ENCODE data around the gene ZC3H7A. TPM values are rescaled to one million over a fixed set of nuclear protein-coding genes. Genes with fewer than 3 reads are reported as not detected.

The ZC3H7A gene
- total RNA-seq, 1 experiment from 2014 or later, result 19.7 TPM

DNA sequence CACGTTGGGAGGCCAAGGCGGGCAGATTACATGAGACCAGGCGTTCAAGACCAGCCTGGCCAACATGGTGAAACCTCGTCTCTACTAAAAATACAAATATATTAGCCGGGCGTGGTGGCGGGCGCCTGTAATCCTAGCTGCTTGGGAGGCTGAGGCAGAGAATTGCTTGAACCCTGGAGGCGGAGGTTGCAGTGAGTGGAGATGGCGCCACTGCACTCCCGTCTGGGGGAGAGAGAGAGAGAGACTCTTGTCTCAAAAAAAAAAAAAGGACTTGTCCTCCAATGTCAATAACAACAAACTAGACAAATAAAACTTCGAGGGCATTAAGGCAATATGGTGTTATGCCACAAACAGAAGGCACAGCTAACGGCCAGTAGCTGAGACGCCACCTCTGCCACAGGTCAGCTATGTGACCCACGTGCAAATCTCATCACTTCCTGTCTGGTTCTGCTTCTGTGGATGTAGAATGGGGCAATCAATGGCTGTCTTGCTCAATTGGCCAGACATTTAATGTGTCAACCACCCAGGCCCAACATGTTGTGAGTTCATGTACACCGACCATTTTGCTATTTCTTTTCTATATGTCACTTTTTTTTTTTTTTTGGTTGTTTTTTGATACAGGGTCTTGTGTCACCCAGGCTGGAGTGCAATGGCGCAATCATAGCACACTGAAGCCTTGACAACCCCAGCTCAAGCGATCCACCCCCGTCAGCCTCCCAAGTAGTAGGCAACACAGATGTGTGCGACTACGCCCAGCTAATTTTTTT, 53.6 kb downstream of the ZC3H7A start:
- Histone ChIP-seq H3K36me3 (replicated peaks; ENCODE audit: control insufficient read depth, insufficient read depth, low read length) (no peaks in the 10 kb centered on the region), H3K4me3 (ENCODE audit: insufficient read depth, low read depth, low read length) (peak overlapping the region; percentile 70), H3K27me3 (ENCODE audit: control insufficient read depth, insufficient read depth, low read length) (no peaks in the 10 kb centered on the region)
- DNase-seq, result no peak

DNA sequence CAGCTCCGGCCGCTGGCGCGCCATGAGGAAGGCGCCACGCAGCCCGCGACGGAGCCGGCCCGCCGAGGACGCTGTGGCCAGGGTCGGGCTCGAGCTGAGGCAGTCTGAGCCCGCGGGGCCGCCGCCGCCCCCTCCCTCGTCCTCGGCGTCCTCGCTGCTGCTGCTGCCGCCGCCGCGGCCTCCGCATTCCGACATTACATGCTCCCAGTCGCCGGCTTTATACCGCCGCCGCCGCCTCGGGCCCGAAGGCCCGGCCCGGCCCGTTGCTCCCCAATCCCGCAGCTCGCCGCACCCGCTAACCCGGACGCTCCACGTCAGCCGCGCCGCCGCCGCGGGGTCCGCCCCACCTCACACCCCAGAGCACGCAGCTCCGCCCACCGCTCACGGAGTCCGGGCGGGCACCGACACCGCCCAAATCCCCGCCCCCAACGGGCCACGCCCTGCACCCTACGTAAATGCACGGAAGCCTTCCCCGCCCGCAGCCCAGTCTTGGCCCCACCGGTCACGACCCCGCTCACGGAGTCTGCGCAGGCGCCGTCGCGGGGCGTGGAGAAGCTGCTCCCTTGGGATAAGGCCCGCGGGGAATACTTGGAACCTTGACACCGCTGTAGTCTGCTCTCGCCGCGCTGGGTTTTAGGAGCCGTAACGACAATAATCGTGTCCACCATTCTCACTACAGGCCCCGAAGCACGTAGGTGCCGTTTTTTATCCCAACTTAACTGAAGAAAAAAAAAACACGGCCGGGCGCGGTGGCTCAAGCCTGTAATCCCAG, 54.3 kb downstream of the ZC3H7A start, which contains the start of gene TXNDC11:
TSS of gene TXNDC11 (minus strand) at position 322 of the 772 bp plus-strand sequence. CDS start at position 195, 127 bp downstream.
- peak within 1 kb of the TSS; percentile 82 for H3K4me3 ChIP-seq (ENCODE audit: insufficient read depth, low read depth, low read length)
- no peaks in the 10 kb centered on the region for H3K36me3 ChIP-seq (replicated peaks; ENCODE audit: control insufficient read depth, insufficient read depth, low read length)
- no peaks in the 10 kb centered on the region for H3K27me3 ChIP-seq (ENCODE audit: control insufficient read depth, insufficient read depth, low read length)
- peak; percentile 99 for DNase-seq

DNA sequence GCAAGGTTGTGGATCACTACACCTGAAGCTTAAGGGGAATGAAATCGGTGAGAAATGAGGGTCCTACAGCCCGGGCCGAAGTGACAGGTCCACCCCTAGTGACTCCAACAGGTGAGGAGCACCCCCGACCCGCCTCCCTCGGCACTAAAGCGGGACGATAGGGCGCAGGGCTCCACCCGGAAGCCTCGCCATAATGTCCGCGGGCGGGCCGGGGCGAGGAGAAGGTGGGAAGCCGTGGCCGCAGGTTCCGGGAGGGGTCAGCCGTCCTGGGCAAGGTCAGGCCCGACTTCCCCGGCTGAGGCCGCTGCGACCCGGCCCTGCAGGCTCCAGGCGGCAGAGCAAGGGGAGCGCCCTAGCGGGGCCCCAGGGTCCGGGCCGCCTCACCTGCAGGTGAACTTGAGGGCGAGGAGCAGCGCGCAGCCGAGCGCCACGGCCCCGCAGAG, 54.9 kb downstream of the ZC3H7A start:
- Histone ChIP-seq H3K27me3 (ENCODE audit: control insufficient read depth, insufficient read depth, low read length) (no peaks in the 10 kb centered on the region), H3K4me3 (ENCODE audit: insufficient read depth, low read depth, low read length) (peak overlapping the region; percentile 82), H3K36me3 (replicated peaks; ENCODE audit: control insufficient read depth, insufficient read depth, low read length) (no peaks in the 10 kb centered on the region)
- DNase-seq, result peak; percentile 82

DNA sequence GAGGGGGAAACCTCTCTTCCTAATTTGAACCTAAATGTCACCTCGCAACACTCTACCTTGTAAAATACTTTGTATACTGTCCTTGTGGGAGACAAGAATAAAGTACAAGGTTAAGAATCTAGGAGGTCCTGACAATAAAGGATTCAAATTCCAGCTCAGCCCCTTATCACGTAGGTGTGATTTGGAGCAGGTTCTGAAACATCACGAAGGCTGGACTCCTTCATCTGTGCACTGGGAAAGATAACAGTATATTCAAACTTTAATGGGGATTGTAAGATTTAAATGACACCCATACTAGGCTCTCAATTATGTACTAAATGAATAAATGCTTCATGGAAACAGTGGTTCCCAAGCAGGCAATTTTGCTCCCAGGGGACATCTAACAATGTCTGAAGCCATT, 56.5 kb downstream of the ZC3H7A start:
- Histone ChIP-seq H3K36me3 (replicated peaks; ENCODE audit: control insufficient read depth, insufficient read depth, low read length) (peaks cover 2% of the 10 kb centered on the region; the same call in 1 of the 2 replicates), H3K27me3 (ENCODE audit: control insufficient read depth, insufficient read depth, low read length) (no peaks in the 10 kb centered on the region), H3K4me3 (ENCODE audit: insufficient read depth, low read depth, low read length) (no peak overlapping the region)
- no peak for DNase-seq

DNA sequence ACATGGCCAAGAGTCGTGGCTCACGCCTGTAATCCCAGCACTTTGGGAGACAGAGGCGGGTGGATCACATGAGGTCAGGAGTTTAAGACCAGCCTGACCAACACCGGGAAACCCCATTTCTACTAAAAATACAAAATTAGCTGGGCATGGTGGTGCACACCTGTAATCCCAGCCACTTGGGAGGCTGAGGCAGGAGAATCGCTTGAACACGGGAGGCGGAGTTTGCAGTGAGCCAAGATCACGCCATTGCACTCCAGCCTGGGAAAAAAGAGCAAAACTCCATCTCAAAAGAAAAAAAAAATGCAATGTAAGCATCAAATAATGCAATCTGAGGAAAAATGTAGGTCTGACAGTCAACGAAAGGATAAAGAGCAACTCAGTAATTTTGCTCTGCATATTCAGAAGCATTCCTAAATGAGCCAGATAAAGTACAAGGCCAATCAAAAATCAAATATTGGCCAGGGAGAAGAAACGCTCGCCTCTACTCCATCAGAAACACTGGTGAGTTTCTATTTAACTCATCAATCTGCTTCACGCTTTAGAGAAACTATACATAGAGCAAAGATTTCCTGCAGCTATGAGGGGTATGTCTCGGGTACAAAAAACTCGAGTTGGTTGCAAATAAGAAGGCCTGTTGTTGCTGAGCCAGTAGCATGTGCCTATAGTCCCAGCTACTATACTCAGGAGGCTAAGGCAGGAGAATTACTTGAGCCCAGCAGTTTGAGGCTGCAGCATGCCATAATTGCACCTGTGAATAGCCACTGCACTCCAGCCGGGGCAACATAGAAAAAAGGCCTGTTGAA, 58.1 kb downstream of the ZC3H7A start:
- DNase-seq, result no peak
- H3K27me3 ChIP-seq (ENCODE audit: control insufficient read depth, insufficient read depth, low read length), result no peaks in the 10 kb centered on the region
- H3K36me3 ChIP-seq (replicated peaks; ENCODE audit: control insufficient read depth, insufficient read depth, low read length), result peaks cover 6% of the 10 kb centered on the region
- H3K4me3 ChIP-seq (ENCODE audit: insufficient read depth, low read depth, low read length), result no peak overlapping the region

DNA sequence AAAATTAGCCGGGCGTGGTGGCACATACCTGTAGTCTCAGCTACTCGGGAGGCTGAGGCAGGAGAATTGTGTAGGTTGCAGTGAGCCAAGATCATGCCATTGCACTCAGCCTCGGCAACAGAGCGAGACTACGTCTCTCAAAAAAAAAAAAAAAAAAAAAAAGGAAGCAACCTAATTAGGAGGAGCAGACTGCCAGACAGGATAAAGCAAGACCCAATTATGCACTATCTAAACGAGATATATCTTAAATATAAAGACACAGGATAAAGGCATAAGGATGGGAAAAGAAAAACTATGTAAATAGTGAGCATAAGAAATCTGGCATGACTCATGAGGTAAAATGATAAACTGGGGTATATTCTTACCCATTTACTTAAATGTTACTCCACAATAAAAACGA, 59.3 kb downstream of the ZC3H7A start:
- peaks cover 6% of the 10 kb centered on the region for H3K36me3 ChIP-seq (replicated peaks; ENCODE audit: control insufficient read depth, insufficient read depth, low read length)
- H3K27me3 ChIP-seq (ENCODE audit: control insufficient read depth, insufficient read depth, low read length), result no peaks in the 10 kb centered on the region
- no peak for DNase-seq
- H3K4me3 ChIP-seq (ENCODE audit: insufficient read depth, low read depth, low read length), result no peak overlapping the region

DNA sequence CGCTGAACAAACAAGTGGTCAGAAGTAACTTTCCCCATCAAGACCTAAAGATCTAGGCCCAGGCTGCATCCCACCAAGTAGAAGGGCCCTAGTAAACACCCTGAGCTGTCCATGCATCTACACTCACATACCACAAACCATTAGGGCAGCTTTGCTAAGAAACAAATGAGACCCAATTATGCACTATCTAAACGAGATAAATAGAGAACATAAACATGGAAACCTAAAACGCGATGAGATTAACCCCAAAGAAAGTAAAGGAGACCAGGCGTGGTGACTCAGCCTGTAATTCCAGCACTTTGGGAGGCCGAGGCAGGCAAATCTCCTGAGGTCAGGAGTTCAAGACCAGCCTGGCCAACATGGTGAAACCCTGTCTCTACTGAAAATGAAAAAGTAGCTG, 60.2 kb downstream of the ZC3H7A start:
- Histone ChIP-seq H3K4me3 (ENCODE audit: insufficient read depth, low read depth, low read length) (no peak overlapping the region), H3K36me3 (replicated peaks; ENCODE audit: control insufficient read depth, insufficient read depth, low read length) (peaks cover 6% of the 10 kb centered on the region), H3K27me3 (ENCODE audit: control insufficient read depth, insufficient read depth, low read length) (no peaks in the 10 kb centered on the region)
- no peak for DNase-seq

DNA sequence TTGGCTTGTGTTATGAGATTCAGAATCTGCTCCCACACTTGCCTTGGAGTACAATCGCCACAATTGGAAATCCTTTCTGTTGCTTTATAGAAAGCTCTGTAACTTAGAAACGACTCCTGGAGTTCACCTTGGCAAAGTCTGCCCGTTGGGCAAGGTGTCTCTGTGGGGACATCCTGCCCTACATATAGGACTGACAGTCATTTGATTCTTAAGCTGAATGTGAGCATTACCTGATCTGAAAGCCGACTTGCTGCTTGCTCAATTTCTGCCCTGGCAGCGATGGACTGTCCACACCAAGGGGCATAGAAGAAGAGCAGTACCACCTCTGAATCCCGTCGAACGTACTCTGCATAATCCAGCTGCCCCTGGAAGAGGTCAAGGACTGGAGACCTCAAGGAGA, 61.3 kb downstream of the ZC3H7A start:
- no peak for DNase-seq
- no peak overlapping the region for H3K4me3 ChIP-seq (ENCODE audit: insufficient read depth, low read depth, low read length)
- peaks cover 6% of the 10 kb centered on the region for H3K36me3 ChIP-seq (replicated peaks; ENCODE audit: control insufficient read depth, insufficient read depth, low read length)
- H3K27me3 ChIP-seq (ENCODE audit: control insufficient read depth, insufficient read depth, low read length), result no peaks in the 10 kb centered on the region

DNA sequence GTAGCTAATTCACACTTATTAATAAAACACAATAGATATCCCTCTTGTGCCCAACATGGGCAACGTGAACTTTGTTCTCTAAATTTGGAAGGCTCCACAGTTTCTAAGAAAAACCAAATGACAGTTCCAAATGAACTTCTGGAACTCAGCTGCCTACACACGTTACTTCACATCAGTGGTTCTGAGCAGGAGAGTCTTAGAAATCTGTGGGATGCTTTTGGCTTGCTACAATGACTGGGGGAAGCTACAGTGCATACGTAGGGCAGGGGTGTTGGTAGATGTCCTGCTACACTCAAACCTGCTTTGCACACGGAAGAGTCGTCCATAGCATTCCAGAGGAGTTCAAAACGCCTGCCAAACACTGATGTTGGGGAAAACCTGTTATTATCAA, 62.4 kb downstream of the ZC3H7A start:
- DNase-seq, result no peak
- Histone ChIP-seq H3K4me3 (ENCODE audit: insufficient read depth, low read depth, low read length) (no peak overlapping the region), H3K27me3 (ENCODE audit: control insufficient read depth, insufficient read depth, low read length) (no peaks in the 10 kb centered on the region), H3K36me3 (replicated peaks; ENCODE audit: control insufficient read depth, insufficient read depth, low read length) (peaks cover 6% of the 10 kb centered on the region)

DNA sequence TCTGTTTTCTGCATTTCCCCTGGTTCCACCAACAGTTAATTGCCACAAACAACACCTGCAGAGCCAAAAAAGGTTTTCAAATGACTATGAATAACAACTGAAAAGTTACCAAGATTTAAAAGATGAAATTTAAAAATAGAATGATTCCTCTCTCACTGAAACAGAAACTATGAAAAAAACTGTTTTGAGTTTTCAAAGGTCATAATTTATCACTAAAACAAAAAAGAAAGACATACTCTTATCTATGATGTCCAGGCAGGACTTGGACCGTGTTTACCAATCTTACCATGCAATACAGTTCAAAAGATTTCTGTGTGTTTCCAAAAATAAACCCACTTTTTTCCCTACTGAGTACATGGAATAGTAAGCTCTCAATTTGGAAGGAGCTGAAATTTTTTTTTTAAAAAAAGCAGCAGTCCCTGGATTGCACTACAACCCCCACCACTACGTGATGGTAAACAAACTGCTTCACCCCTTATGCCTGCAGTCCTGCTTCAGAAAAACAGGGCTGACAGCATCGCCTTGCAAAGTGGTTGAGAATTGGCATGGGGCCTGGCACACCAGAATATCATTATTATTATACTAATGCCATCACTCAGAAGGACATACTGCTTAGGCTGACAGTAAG, 62.9 kb downstream of the ZC3H7A start:
- H3K27me3 ChIP-seq (ENCODE audit: control insufficient read depth, insufficient read depth, low read length), result no peaks in the 10 kb centered on the region

DNA sequence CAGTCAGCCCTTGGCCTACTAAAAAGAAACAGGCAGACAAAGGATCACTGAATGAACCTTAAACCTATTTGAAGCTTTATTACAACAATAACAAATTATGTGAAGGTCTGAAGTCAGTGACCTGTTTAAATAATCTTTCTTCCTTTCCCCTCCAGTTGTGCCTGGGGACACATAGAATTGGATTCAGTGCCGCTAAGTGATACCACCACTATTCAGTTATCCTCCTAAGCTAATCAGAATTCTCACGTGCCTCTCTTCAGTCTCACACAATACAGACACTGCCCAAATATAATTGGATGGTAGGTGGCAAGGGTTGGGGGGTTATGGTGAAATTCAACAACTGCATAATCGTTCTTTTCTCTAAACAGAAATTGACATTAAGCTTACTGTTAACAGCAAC, 65.8 kb downstream of the ZC3H7A start:
- no peak for DNase-seq
- Histone ChIP-seq H3K4me3 (ENCODE audit: insufficient read depth, low read depth, low read length) (no peak overlapping the region), H3K27me3 (ENCODE audit: control insufficient read depth, insufficient read depth, low read length) (no peaks in the 10 kb centered on the region), H3K36me3 (replicated peaks; ENCODE audit: control insufficient read depth, insufficient read depth, low read length) (peaks cover 6% of the 10 kb centered on the region)

More for the DNA sequence above, 62.9 kb downstream of the ZC3H7A start:
- no peak overlapping the region for H3K4me3 ChIP-seq (ENCODE audit: insufficient read depth, low read depth, low read length)
- DNase-seq, result no peak
- H3K36me3 ChIP-seq (replicated peaks; ENCODE audit: control insufficient read depth, insufficient read depth, low read length), result peaks cover 6% of the 10 kb centered on the region

DNA sequence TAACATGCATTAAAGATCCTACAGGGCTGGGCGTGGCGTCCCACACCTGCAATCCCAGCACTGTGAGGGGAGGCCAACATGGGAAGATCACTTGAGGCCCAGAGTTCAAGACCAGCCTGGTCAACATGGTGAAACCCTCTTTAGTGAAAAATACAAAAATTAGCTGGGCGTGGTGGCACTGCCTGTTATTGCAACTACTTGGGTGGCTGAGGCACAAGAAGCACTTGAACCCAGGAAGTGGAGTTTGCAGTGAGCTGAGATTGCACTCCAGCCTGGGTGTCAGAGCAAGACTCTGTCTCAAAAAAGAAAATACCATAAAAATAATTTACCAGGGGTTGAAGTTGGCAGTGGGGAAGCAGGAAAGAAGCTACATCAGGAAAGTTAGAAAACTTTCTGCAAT, 67.3 kb downstream of the ZC3H7A start:
- no peak for DNase-seq
- H3K27me3 ChIP-seq (ENCODE audit: control insufficient read depth, insufficient read depth, low read length), result no peaks in the 10 kb centered on the region
- H3K4me3 ChIP-seq (ENCODE audit: insufficient read depth, low read depth, low read length), result no peak overlapping the region
- H3K36me3 ChIP-seq (replicated peaks; ENCODE audit: control insufficient read depth, insufficient read depth, low read length), result peaks cover 1% of the 10 kb centered on the region

DNA sequence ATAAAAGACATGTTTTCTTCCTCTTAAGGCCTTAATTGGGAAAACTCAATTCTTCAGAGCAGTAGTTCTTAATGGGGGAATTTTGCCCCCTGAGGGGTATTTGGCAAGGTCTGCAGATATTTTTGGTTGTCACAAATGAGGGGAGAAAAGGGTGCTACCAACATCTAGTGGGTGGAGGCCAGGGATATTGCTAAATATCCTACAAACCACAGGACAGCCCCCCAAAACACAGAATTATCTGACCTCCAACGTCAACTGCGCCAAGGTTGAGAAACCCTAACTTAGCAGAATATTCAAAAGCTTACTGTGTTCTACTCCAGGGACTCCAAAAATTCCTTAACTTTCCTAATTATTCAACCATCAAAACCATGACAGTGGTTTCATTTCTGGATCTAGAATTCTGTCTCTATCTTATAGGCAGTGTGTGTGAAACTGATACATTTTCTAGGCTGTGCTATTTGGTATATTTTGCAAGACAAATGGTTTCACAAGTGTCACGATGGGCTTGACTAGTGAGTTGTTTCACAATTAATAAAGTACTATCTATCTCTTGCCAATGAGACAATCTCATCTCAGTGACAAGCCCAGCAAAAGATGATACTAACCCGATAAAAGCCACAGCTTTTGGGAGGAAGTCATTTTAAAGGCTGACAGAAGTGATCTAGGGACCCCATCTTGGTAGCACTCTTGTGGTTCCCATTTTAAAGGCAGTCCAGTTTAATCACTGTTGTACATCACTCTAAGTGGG, 69.1 kb downstream of the ZC3H7A start:
- DNase-seq, result no peak
- no peaks in the 10 kb centered on the region; the same call in 1 of the 2 replicates for H3K36me3 ChIP-seq (replicated peaks; ENCODE audit: control insufficient read depth, insufficient read depth, low read length)
- H3K27me3 ChIP-seq (ENCODE audit: control insufficient read depth, insufficient read depth, low read length), result no peaks in the 10 kb centered on the region

More for the DNA sequence above, 69.1 kb downstream of the ZC3H7A start:
- H3K4me3 ChIP-seq (ENCODE audit: insufficient read depth, low read depth, low read length), result no peak overlapping the region

All from H7 (cell line).